ENCODE results near the gene CYP2C9.

CYP2C9 gene

GRCh38 chr10:94983555-94983954, 45.1 kb downstream of the CYP2C9 start:
- H3F3A ChIP-seq (ENCODE audit: insufficient read depth, low read length), result no peaks in the 10 kb centered on the region
- no peaks in the 10 kb centered on the region for H3K9me3 ChIP-seq (ENCODE audit: low read length)
- H3K79me2 ChIP-seq (ENCODE audit: insufficient read depth, low read length), result no peaks in the 10 kb centered on the region
- no peaks in the 10 kb centered on the region for H4K20me1 ChIP-seq (ENCODE audit: insufficient read depth, low read length)
- TF ChIP-seq EZH2 (IDR thresholded peaks at IDR 0.05; ENCODE audit: borderline replicate concordance, low read length) (no peak), CTCF (IDR thresholded peaks at IDR 0.05; ENCODE audit: low read length) (no peak)
- H3K9me2 ChIP-seq (ENCODE audit: low read depth, low read length), result no peaks in the 10 kb centered on the region
- H3K27ac ChIP-seq (ENCODE audit: low read depth, low read length, poor library complexity, severe bottlenecking), result no peak overlapping the region
- H2AFZ ChIP-seq (ENCODE audit: low read length), result no peak overlapping the region
- no peak overlapping the region for H3K4me2 ChIP-seq (ENCODE audit: low read length)
- no peak overlapping the region for H3K9ac ChIP-seq (ENCODE audit: low read length)
- H3K4me3 ChIP-seq (ENCODE audit: low read depth, low read length, poor library complexity, severe bottlenecking), result no peak overlapping the region
- H3K4me1 ChIP-seq (ENCODE audit: insufficient read depth, low read length, severe bottlenecking), result no peaks in the 10 kb centered on the region
- H3K36me3 ChIP-seq (ENCODE audit: insufficient read depth, low read length), result no peaks in the 10 kb centered on the region
- no peaks in the 10 kb centered on the region for H3K27me3 ChIP-seq (ENCODE audit: insufficient read depth, low read length)

GRCh38 chr10:94989192-94989591, 50.7 kb downstream of the CYP2C9 start:
- Histone ChIP-seq H3K27ac (ENCODE audit: low read depth, low read length, poor library complexity, severe bottlenecking) (no peak overlapping the region), H3K9ac (ENCODE audit: low read length) (no peak overlapping the region), H3K36me3 (ENCODE audit: insufficient read depth, low read length) (no peaks in the 10 kb centered on the region), H3F3A (ENCODE audit: insufficient read depth, low read length) (no peaks in the 10 kb centered on the region), H3K9me2 (ENCODE audit: low read depth, low read length) (no peaks in the 10 kb centered on the region), H3K4me2 (ENCODE audit: low read length) (no peak overlapping the region), H4K20me1 (ENCODE audit: insufficient read depth, low read length) (no peaks in the 10 kb centered on the region), H2AFZ (ENCODE audit: low read length) (no peak overlapping the region), H3K4me3 (ENCODE audit: low read depth, low read length, poor library complexity, severe bottlenecking) (no peak overlapping the region), H3K9me3 (ENCODE audit: low read length) (no peaks in the 10 kb centered on the region), H3K27me3 (ENCODE audit: insufficient read depth, low read length) (no peaks in the 10 kb centered on the region), H3K4me1 (ENCODE audit: insufficient read depth, low read length, severe bottlenecking) (no peaks in the 10 kb centered on the region), H3K79me2 (ENCODE audit: insufficient read depth, low read length) (no peaks in the 10 kb centered on the region)
- TF ChIP-seq EZH2 (IDR thresholded peaks at IDR 0.05; ENCODE audit: borderline replicate concordance, low read length), result no peak
- no peak for TF ChIP-seq CTCF (IDR thresholded peaks at IDR 0.05; ENCODE audit: low read length)

GRCh38 chr10:94991243-94991888, 52.9 kb downstream of the CYP2C9 start:
- Histone ChIP-seq H3K36me3 (ENCODE audit: insufficient read depth, low read length) (no peaks in the 10 kb centered on the region), H3K4me1 (ENCODE audit: insufficient read depth, low read length, severe bottlenecking) (no peaks in the 10 kb centered on the region), H3K9me2 (ENCODE audit: low read depth, low read length) (no peaks in the 10 kb centered on the region), H3K79me2 (ENCODE audit: insufficient read depth, low read length) (no peaks in the 10 kb centered on the region), H3K4me3 (ENCODE audit: low read depth, low read length, poor library complexity, severe bottlenecking) (no peak overlapping the region), H3K9ac (ENCODE audit: low read length) (no peak overlapping the region), H3F3A (ENCODE audit: insufficient read depth, low read length) (no peaks in the 10 kb centered on the region), H3K4me2 (ENCODE audit: low read length) (no peak overlapping the region), H2AFZ (ENCODE audit: low read length) (no peak overlapping the region), H3K27me3 (ENCODE audit: insufficient read depth, low read length) (no peaks in the 10 kb centered on the region), H4K20me1 (ENCODE audit: insufficient read depth, low read length) (no peaks in the 10 kb centered on the region), H3K9me3 (ENCODE audit: low read length) (no peaks in the 10 kb centered on the region), H3K27ac (ENCODE audit: low read depth, low read length, poor library complexity, severe bottlenecking) (no peak overlapping the region)
- TF ChIP-seq CTCF (IDR thresholded peaks at IDR 0.05; ENCODE audit: low read length) (no peak), EZH2 (IDR thresholded peaks at IDR 0.05; ENCODE audit: borderline replicate concordance, low read length) (no peak)
